ENCODE data around the gene LETM1. TPM values are rescaled to one million over a fixed set of nuclear protein-coding genes. Genes with fewer than 3 reads are reported as not detected.

LETM1 gene
- total and polyA plus RNA-seq, 2 of the 13 experiments (the other 11 are each of a cell fraction or from before 2014, with no cell fraction given): 9.7 to 41.6 TPM

DNA sequence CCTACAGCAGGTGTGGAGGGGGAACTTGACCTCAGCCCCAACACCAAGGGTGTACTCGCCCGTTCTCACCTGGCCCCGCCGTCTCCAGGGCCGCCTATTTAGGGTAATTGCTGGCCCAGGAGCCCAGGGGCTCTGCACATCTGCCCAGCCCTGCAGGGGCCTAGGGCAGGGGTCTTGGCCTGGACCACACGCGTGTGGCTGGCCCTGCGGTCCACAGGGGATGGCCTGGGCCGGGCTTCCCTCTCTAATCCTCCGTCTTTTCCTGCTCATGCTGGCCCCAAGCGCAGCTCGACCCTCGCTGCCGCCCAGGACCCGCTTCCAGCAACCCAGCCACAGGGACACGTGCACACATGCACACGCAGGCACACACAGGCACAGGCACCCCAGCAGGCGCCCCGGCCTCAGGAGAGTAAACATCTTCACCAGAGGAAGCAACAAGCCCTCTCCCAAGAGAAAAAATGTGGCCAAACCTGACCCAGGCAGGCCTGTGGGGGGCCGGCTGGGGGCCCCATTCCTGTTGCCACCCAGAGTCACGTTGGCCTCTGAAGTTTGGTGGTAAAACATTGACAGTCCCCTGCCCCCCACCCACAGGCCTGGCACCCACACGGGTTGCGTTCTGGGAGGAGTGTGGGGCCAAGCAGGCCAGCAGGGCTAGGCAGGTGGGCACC is 87.5 kb downstream of the LETM1 start (continued):
- TF ChIP-seq, protein P1, sequence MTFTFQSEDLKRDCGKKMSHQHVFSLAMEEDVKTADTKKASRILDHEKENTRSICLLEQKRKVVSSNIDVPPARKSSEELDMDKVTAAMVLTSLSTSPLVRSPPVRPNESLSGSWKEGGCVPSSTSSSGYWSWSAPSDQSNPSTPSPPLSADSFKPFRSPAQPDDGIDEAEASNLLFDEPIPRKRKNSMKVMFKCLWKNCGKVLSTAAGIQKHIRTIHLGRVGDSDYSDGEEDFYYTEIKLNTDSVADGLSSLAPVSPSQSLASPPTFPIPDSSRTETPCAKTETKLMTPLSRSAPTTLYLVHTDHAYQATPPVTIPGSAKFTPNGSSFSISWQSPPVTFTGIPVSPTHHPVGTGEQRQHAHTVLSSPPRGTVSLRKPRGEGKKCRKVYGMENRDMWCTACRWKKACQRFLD (CRISPR knock-in tag; IDR thresholded peaks at IDR 0.05; ENCODE audit: borderline replicate concordance): no peak
- TF ChIP-seq AGO1 (IDR thresholded peaks at IDR 0.05; ENCODE audit: low read depth, low read length, poor library complexity, severe bottlenecking) (peak; percentile 89), RARG (CRISPR knock-in tag; IDR thresholded peaks at IDR 0.05; ENCODE audit: low read depth) (no peak), ZNF383 (CRISPR knock-in tag; IDR thresholded peaks at IDR 0.05; ENCODE audit: borderline replicate concordance) (no peak), SYNCRIP (IDR thresholded peaks at IDR 0.05; ENCODE audit: insufficient read depth, low read depth, low read length) (no peak), JARID2 (CRISPR knock-in tag; IDR thresholded peaks at IDR 0.05; ENCODE audit: insufficient replicate concordance) (no peak), POLR2AphosphoS5 (IDR thresholded peaks at IDR 0.05; ENCODE audit: low read depth, low read length) (peak; percentile 51), CBFB (CRISPR knock-in tag; IDR thresholded peaks at IDR 0.05) (no peak), ZNF333 (CRISPR knock-in tag; IDR thresholded peaks at IDR 0.05; ENCODE audit: borderline replicate concordance) (peak; percentile 85; the same call in 1 of the 2 replicates), KLF15 (CRISPR knock-in tag; IDR thresholded peaks at IDR 0.05; ENCODE audit: borderline replicate concordance) (no peak), TARDBP (CRISPR knock-in tag; IDR thresholded peaks at IDR 0.05) (0 out of 2 replicates have a peak, but pooled peaks have one; percentile 55), CAMTA2 (CRISPR knock-in tag; IDR thresholded peaks at IDR 0.05; ENCODE audit: borderline replicate concordance) (no peak), ZFX (CRISPR knock-in tag; IDR thresholded peaks at IDR 0.05; ENCODE audit: low read depth) (peak; percentile 58; the same call in 1 of the 2 replicates), NR2F6 (IDR thresholded peaks at IDR 0.05) (peak; percentile 44; the same call in 1 of the 2 replicates), NR2F6 (CRISPR knock-in tag; IDR thresholded peaks at IDR 0.05) (peak; percentile 45; the same call in 1 of the 2 replicates), ETV5 (CRISPR knock-in tag; IDR thresholded peaks at IDR 0.05; ENCODE audit: borderline replicate concordance) (peak; percentile 39; the same call in 1 of the 2 replicates)
- TF ChIP-seq, protein P2, sequence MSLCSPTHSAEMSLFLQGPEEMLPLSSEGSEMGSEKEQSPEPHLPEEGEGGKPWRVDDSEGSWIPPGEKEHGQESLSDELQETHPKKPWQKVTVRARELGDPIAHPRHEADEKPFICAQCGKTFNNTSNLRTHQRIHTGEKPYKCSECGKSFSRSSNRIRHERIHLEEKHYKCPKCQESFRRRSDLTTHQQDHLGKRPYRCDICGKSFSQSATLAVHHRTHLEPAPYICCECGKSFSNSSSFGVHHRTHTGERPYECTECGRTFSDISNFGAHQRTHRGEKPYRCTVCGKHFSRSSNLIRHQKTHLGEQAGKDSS (CRISPR knock-in tag; IDR thresholded peaks at IDR 0.05; ENCODE audit: borderline replicate concordance, low read depth): no peak
- TF ChIP-seq, protein P3, sequence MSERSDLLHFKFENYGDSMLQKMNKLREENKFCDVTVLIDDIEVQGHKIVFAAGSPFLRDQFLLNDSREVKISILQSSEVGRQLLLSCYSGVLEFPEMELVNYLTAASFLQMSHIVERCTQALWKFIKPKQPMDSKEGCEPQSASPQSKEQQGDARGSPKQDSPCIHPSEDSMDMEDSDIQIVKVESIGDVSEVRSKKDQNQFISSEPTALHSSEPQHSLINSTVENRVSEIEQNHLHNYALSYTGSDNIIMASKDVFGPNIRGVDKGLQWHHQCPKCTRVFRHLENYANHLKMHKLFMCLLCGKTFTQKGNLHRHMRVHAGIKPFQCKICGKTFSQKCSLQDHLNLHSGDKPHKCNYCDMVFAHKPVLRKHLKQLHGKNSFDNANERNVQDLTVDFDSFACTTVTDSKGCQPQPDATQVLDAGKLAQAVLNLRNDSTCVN (CRISPR knock-in tag; IDR thresholded peaks at IDR 0.05; ENCODE audit: borderline replicate concordance): no peak
- TF ChIP-seq, protein P4, sequence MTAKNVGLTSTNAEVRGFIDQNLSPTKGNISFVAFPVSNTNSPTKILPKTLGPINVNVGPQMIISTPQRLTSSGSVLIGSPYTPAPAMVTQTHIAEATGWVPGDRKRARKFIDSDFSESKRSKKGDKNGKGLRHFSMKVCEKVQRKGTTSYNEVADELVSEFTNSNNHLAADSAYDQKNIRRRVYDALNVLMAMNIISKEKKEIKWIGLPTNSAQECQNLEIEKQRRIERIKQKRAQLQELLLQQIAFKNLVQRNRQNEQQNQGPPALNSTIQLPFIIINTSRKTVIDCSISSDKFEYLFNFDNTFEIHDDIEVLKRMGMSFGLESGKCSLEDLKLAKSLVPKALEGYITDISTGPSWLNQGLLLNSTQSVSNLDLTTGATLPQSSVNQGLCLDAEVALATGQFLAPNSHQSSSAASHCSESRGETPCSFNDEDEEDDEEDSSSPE (CRISPR knock-in tag; IDR thresholded peaks at IDR 0.05): peak; percentile 50; the same call in 1 of the 2 replicates
- TF ChIP-seq, protein P5, sequence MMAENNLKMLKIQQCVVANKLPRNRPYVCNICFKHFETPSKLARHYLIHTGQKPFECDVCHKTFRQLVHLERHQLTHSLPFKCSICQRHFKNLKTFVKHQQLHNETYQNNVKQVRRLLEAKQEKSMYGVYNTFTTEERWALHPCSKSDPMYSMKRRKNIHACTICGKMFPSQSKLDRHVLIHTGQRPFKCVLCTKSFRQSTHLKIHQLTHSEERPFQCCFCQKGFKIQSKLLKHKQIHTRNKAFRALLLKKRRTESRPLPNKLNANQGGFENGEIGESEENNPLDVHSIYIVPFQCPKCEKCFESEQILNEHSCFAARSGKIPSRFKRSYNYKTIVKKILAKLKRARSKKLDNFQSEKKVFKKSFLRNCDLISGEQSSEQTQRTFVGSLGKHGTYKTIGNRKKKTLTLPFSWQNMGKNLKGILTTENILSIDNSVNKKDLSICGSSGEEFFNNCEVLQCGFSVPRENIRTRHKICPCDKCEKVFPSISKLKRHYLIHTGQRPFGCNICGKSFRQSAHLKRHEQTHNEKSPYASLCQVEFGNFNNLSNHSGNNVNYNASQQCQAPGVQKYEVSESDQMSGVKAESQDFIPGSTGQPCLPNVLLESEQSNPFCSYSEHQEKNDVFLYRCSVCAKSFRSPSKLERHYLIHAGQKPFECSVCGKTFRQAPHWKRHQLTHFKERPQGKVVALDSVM (CRISPR knock-in tag; IDR thresholded peaks at IDR 0.05): no peak
